ENCODE data around the gene DYSF.

DNA sequence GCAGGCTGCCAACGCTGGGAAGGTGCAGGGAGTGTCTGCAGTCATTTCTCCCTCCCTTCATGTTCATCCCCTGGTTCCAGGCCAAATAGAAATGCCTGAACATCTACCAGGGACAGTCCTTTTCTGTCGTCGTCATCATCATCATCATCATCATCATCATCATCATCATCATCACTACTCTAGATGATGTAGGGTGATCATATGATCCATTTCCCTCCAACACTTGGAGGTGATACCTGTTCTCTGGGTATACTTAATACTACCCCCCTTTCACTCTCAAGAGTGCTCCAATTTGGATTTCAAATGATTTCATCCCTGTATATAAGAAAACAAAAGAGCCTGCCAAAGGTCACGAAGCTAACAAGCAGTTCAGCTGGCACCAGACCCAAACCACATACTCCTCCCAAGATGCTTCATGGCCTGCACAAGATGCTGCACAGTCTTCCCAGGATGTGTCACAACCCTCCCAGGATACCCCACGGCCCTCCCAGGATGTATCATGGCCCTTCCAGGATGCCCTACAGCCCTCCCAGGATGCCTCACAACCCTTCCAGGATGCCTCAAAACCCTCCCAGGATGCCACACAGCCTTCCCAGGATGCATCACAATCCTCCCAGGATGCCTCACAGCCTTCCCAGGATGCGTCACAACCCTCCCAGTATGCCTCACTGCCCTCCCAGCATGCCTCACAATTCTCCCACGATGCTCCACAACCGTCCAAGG, 257.9 kb downstream of the DYSF start:
- TF ChIP-seq POLR2A (IDR thresholded peaks at IDR 0.05; ENCODE audit: low read depth) (no peak), EP300 (IDR thresholded peaks at IDR 0.05) (no peak), POLR2AphosphoS5 (IDR thresholded peaks at IDR 0.05) (no peak)
- TF ChIP-seq, protein P1, sequence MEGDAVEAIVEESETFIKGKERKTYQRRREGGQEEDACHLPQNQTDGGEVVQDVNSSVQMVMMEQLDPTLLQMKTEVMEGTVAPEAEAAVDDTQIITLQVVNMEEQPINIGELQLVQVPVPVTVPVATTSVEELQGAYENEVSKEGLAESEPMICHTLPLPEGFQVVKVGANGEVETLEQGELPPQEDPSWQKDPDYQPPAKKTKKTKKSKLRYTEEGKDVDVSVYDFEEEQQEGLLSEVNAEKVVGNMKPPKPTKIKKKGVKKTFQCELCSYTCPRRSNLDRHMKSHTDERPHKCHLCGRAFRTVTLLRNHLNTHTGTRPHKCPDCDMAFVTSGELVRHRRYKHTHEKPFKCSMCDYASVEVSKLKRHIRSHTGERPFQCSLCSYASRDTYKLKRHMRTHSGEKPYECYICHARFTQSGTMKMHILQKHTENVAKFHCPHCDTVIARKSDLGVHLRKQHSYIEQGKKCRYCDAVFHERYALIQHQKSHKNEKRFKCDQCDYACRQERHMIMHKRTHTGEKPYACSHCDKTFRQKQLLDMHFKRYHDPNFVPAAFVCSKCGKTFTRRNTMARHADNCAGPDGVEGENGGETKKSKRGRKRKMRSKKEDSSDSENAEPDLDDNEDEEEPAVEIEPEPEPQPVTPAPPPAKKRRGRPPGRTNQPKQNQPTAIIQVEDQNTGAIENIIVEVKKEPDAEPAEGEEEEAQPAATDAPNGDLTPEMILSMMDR (IDR thresholded peaks at IDR 0.05) = no peak
